GM20431 (cell line): ENCODE results near the gene ZNRF3.
"Not testable (repeated sequence)": the region's sequence is repeated elsewhere in the genome, so short reads cannot be mapped to it uniquely, and the experiment has no call there.

Source experiments
- in situ Hi-C: fragments of 300-500 bp; cut with MseI, MboI; formaldehyde crosslinking; loops from one replicate; pipeline ENCODE4 v1.15.0; 2020; ENCODE audit warnings: low sequenced_read_pairs; ENCODE audit not compliant: unreplicated experiment

Gene ZNRF3

DNA sequence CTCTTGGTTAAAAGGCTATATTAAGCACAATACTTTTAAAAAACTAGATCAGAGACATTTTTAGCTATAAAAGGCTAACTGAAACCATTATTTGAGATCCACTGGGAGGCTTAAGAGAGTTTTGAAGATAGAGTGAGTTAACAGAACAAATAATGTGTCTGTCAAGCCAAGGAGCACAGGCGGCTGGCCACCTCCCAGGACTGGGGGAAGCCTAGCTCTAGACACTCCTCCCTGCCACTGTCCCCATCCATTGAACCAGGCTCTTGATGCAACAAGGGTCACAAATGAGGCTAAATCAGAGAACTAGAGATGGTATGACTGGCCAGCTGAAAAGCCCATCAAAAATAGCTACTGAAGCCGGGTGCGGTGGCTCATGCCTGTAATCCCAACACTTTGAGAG is 115.3 kb downstream of the ZNRF3 start:
- in situ Hi-C loops, result no loop called here

DNA sequence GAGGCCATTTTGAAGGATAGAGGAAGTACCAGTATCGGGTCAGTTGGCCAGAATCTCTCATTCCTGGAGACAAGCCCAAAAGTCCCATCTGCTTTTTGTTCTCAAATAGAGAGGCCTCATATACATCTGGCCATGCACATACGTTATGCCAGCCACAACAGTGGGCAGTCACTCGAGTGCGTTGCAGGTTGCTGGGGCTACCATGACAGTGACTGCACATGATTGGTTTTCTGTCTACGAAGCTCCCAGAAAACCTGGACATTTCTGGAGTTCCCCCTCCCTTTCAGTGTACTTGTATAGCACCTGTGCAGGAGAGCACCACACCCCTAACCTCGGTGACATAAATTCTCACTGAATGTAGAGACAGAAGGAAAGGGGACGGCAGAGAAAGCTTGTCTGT is 116.1 kb downstream of the ZNRF3 start:
- in situ Hi-C loops, result no loop called here

DNA sequence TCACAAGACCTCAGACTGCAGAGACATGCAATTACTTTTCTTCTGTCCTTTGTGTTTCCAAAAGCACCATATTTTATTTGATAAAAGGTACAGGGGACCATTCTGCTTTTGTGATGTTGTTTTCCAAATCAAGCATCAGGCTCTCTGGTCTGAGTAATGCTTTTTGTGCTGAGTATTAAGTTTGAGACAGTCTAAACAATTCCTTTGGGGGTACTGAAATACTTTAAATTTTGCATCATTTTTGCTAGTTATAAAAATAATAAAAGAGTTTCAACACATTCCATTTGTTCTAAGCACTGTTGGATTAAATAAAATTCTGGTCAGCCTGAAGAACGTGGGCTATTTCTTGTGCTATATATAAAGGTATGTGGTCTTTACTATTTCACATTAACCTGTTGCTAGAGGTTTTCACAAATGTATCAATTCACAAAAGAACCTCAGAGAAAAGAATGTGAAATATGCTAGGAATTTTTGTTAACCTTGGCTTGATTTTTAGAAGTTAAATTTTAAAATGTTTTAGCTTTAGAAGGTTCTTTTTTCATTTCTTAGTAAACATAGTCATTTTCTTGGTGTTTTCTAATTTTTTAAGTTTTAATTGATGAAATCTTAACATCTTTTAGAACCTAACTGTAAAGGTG is 116.7 kb downstream of the ZNRF3 start:
- in situ Hi-C loops, result no loop called here

DNA sequence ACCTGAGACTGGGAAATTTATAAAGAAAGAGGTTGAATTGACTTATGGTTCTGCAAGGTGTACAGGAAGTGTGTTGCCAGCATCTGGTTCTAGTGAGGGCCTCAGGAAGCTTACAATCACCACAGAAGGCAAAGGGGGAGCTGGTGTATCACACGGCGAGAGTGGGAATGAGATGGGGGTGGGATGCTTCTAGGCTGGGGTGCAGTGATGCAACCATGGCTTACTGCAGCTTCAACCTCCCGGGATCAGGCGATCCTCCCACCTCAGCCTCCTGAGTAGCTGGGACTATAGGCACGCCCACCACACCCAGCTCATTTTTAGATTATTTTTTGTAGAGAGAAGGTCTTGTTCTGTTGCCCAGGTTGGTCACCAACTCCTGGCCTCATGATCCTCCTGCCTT is 117.3 kb downstream of the ZNRF3 start:
- in situ Hi-C loops, result no loop called here

DNA sequence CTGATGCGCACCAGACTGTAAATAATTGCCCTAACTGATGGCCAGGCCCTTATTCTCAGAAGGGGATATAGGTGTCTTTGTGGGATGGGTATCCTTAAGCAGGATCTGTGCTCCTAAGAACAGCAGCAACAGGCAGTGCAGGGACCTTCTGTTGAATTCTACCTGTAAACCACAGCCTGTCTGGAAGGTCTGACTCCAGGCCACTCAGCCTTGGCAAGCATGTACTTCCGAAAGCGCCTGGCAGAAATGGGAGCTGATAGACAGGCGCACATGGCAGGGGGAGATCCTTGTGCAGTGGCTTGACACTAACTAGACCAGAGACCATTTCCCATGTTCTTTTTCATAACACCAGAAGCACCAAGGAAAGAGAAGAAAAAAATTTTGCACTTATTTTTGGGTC is 119.2 kb downstream of the ZNRF3 start:
- in situ Hi-C loops, result no loop called here

DNA sequence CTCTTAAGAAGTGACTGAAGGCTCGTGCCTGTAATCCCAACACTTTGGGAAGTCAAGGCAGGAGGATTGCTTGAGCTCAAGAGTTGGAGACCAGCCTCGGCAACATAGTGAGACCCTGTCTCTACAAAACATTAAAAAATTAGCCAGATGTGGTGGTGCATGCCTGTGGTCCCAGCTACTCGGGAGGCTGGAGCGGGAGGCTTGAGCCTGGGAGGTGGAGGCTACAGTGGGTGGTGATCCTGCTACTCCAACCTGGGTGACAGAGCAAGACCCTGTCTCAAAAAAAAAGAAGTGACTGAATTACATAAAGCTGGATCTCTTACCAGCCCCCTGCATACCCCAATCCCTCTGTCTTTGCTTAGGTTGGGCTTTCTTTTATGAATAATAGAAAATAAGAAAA is 120.2 kb downstream of the ZNRF3 start:
- in situ Hi-C loops, result no loop called here

DNA sequence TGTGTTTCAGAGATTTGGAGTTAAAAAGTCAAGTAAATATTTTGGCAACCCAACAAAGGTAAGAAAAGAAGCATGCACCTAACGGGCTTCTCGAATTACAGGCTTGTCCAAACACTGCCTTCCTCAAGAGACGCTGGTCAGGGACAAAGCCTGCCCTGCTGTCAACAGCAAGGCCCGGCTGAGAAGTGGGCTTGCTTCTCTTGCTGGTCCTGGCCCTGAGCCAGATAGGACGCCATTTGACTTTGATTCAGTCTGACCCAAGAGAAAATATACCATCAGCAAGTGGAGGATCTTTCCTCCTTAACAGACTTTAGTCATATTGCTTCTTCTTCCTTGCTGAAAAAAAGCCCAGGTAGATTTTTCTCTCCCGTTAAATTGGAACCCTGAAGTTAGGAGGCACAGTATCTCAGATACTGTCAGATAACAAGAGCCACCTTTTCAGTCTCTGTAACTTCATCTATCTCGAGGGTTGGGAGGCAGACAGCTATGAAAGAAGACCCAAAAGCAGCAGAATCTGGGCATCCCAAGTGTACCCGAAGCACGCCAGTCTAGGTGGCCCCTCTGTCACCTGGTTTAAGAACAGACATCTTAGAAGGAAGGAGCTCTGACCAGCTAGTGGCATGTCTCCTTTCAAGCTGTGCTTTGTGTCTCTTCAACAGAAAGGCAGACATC is 120.7 kb downstream of the ZNRF3 start:
- in situ Hi-C loops, result no loop called here

DNA sequence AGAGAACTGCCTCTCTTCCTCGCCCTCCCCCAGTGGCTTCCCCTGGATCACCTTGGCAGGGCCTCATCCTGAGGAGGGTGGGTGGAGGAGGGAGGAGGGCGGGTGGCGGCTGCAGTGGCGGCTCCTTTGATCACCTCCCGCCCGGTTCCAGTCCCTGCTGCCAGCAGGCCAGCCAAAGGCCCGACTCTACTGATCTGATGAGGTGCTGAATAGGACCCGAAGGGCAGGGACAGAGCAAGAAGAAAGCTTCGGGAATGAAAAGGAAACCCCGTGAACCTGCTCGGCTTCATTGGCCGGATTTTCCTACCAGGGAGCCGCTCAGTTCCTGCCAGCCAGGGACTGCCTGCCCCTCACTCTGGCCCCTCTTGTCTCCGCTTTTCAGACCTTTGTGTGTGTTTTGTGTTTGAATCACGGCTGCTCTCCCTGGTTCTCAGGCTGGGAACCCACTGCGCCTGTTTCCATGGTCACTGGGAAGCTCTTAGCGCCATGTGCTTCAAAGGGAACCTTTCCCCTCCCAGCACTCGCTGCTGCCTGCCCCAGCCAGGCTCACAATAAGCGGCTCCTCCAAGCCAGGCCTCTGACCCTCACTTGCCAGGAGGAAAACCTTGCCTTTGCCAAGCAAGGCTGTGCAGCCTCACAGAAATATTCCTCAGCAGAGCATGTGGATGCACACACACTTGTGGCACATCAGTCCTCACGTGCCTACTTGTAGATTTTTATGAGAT is 121.4 kb downstream of the ZNRF3 start:
- in situ Hi-C loops, result no loop called here

DNA sequence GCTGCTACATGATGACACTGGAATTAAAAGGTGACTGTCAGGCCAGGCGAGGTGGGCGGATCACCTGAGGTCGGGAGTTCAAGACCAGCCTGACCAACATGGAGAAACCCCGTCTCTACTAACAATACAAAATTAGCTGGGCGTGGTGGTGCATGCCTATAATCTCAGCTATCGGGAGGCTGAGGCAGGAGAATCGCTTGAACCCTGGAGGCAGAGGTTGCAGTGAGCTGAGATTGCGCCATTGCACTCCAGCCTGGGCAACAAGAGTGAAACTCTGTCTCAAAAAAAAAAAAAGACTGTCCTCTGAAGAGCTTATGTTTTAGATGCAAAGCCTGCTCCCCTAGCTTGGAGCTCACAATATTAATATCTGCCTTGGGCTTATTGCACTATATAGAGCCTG is 122.4 kb downstream of the ZNRF3 start:
- in situ Hi-C loops, result not testable (repeated sequence)

DNA sequence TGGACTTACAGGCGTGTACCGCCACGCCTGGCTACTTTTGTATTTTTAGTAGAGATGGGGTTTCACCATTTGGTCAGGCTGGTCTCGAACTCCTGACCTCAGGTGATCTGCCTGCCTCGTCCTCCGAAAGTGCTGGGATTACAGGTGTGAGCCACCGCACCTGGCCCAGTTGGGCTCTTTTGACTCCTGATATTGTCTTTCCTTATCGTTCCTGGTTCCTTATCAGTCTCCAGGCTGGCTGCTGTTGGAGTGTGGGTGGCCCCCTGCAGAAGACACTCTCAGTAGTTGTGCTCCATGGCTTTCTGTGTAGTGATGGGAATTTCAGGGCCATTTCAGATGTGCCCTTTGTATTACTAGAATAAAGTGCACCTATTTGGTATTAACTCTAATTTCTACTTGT is 123.0 kb downstream of the ZNRF3 start:
- in situ Hi-C loops, result no loop called here

DNA sequence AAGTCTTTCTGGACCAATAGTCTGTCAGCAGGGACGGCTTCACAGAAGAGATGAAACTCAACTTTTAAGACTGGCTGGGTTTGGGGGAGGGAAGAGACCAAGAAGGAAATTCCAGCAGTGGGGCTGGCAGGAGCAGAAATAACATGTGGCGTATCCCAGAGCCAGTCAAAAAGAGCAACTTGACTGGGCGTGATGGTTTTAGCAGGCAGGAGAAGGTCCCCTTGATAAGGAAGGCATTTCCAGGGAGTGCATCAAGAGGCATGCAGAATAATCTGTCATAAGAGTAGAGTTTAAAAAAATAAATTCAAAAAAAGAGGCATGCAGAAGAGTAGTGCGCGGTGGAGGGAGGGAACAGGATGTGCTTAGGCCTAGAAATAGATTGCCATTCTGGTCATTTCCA is 125.8 kb downstream of the ZNRF3 start:
- in situ Hi-C loops, result no loop called here

DNA sequence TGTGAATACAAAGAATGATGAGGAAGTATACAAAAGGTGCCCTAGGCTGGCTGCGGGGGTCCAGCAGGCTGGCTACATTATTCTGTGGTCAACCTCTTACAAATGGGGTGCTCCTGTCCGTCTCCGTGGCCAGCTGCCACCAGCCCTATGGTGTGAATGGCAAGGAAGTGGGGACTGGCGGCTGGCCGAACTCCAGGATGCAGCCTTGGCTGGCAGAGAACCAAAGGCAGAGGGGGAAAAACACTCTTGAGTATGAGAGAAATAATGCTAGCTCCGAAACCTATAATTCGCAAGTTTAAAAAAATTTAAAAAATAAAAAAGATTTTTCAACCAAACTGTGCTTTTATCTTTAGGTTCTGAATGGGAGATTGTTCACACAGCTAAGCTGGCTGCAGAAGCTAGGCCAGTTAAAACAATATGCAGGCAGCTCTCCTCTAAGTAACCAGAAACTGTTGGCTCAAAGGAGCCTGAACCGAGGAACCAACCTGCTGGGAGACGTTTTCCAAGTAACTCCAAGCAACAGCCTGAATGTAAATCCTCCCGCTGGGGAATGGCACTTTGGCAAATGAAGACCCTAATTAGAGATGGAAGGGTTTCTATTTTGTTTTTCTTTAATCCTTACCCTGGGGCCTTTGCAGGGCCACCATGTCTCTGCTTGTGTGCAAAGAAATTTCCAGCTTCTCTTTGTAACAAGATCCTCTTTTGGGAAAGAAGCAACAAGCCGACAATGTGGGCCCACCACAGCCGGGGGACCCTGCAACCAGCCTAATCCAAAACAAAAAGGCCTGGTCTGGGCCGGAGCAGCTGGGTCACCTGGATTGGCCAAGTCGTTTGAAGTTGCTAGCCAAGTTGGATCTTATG is 128.1 kb downstream of the ZNRF3 start:
- in situ Hi-C loops, result no loop called here

DNA sequence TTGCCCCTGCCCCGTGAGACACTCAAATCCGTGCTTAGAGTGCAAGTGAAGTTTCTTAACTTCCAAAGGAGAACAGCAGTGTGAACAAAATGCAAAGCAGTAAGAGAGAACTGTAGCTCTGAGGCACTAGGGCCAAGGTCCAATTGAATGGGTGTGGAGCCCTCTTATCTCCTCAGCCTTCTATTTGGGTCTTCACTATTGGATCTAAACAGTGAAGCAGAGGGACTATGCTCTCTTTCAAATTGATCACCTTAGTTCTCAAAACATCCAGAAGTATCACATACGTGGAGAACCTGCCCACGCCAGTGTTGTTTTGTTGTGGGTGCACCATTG is 128.7 kb downstream of the ZNRF3 start:
- in situ Hi-C loops, result no loop called here

DNA sequence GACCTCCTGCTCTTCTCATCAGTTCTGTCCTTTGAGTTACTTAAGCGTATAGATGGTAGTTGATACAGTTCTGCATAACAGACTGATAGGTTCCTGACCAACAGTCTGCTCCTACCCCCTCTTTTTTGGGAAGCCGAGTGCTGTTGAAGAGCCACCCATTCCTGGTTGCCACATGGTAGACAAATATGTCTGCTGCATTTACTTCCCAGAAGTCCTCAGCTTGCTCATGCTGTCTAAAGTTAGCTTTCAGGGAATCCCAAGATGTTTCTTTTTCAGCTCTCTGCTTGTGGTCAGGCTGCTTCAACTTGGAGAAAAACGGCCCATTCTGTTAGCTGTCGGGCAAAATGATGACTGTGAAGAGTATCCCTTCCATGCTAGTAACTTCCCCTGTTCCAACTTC is 129.6 kb downstream of the ZNRF3 start:
- in situ Hi-C loops, result no loop called here

DNA sequence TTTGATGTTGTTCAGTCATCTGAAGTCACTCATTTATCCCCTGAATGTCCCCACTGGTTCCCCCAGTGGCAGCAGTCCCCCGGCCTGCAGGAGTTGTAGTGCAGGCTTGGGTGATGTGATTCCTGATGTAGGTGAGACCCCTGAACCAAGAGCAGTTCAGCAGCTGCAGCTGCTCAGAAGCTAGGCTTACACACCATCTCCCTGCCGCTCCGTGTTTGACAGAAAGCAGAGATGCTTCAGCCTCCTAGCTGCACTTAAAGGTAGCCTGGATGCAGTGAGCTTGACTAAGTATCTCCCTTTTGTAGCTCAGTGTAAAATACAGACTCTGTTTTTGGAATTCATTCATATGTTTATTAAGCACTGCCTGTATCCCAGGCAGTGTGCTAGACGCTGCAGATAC is 130.9 kb downstream of the ZNRF3 start:
- in situ Hi-C loops, result no loop called here

DNA sequence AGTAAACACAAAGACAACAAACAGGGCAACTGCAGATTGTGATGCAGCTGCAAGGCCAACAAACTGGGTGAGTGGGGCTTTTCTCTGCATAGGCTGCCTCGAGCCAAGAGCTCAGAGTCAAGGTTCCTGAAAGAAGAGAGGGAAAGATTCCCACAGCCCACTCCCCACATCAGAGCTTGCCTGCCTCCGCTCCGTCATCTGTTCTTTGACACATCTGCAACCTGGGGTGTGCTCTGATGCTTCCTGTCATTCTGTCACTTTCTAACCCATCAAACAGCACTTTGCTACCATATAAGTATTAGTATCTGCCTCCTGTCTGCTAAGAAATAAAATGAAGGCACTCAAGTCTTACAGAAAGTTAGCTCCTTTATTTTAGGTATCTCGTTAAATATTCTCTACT is 131.4 kb downstream of the ZNRF3 start:
- in situ Hi-C loops, result no loop called here

DNA sequence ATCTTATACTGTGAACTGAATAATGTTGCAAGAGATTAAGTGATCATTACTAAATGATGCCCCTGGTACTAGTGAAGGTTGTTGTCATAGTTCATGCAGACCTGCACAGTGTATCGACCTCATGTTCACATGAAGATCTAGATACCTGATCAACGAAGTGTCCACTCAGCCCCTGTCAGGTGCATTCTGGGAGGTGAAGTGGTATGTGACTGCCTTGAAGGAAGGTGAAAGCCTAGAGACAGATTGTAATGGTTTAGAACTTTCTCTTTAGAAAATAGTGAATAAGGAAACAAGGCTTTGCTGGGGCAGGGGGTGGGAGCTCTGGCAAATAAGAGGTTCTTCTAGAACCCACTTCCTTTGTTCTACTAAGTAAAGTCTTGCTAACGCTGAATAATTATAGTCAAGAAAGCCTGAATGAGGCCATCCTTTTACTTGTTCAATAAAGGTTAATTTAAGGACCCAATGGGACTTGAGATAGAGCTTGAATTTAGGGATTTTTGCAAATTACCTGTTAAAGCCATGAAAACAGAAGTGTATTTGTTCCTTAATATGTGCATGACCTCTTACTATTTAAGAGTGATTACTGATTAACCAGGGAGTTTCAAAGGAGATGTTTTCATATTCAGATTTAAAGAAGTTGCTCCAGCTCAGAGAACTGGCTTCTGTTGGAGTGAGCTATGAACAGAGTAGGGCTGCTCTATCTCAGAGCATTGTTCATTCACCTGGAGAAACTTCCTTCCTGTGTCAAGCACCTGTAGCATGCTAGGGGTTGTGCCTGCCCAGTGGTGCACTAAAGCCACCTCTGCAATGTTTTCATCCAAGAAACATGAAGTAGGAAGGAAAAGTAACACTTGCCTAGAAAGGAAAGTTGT is 132.9 kb downstream of the ZNRF3 start:
- in situ Hi-C loops, result no loop called here

DNA sequence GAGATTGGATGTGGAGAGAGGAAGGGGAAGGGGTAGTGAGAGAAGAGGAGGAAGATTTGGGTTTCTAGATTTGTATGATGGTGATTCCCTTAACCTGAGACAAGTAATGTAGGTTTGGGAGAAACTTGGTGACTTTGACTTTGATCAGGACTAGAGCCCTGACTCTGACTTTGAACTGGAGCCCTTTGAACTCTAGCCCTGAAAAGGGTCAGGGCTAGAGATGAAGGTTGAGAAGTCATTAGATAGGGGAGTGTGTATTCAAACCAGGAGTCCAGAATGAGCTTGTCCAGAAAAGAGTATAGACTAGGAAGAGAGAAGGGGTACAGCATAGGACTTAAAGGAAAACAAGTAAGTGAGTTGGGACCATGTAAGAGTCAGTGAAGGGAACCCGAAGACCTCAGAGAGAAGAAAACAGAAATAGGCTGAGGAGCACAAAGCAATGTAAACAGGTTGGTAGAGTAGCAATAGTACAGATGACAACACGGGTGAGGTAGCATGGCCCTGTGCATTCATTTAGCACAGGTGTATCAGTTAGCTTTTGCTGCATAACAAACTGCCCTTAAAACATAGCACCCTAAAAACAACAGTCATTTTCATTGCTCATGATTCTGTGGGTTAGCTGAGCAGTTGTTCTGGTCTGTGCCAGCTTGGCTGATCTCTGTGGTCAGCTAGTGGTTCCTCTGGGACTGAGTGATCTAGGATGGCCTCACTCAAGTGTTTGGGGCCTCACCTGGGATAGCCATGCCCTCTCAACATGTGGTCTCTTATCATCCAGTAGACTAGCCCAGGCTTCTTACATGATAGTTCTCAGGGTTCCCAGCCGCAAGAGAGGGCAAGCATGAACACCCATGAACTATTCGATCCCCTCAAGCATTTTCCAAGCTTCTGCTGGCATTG is 135.2 kb downstream of the ZNRF3 start:
- in situ Hi-C loops, result no loop called here
